HG03039 (cell line): Measurements from ENCODE around the gene KCNK5.

Experiments
- ATAC-seq: cut with Tn5 transposase; IDR thresholded peaks from one replicate; pipeline ENCODE4 v1.9.1; 2021; ENCODE audit warnings: mild to moderate bottlenecking, moderate library complexity; ENCODE audit not compliant: unreplicated experiment

Gene KCNK5

DNA sequence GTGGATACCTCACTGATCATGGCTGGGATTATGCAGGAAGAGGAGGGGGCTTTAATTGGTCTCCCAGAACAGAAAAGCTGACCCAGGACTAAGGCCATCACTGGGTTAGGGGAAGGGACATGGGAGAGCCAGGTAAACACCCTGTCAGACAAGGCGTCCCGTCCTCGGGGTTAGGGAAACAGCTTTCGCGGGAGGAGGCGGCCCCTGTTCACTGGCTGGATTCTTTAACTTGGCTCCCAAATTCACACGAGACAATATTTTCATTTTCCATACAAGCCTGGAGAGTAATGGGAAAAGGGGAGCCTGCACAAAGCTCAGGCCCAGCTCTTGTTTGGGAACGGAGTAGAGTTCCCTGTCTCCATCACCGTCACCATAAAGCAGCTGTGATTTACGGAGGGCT lies 29.3 kb downstream of the KCNK5 start:
- ATAC-seq, result no peak

DNA sequence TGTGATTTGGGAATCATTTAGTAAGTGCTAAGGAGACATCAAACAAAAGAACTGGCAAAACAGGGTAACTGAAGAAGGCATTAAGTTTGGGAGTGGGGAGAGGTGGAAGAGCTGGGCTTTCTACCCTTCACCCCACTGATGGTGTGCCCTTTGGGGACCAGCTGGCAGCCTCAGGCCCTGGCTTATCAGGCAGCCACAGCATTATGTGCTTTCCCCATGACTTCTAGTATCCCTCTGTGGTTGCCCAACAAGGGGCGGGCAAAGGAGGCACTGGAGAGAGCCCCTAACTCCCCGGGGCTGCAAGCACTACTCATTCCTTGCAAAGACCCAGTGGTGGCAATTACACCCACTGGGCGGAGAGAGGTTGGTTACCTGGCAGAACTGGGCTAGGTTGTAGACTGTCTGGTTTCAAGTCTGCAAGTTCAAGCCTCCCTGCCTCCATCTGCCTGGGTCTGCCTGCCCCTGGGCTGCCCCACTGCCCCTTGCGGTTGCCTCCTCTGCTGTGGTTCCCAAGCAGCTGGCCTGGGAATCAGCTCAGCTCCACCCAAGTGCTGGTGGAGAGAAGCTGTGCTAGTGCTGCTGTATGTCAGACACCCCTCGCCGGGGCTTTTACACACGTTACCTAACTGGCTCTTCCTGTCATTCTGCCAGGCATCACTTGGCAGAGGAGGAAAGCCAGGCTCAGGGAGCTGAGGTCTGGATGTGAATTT lies 29.9 kb downstream of the KCNK5 start:
- no peak for ATAC-seq

DNA sequence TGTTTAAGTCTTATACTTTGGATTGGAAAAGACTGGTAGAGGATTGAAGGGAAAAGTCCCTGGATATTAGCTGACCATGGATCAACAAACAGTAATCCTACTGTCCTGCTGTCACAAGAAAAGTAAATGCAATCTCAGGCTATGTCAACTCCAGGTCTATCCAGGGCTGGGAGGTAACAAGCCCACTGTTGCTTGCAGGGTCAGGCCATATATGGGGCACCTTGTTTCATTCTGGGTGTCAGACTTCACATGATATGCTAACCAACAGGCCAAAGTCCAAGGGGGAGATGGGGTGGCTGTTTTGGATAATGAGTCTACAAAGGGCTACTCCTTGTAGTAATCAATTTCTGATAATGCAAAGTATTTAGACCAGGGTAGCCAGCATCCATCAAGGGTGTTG lies 30.7 kb downstream of the KCNK5 start:
- ATAC-seq, result no peak

DNA sequence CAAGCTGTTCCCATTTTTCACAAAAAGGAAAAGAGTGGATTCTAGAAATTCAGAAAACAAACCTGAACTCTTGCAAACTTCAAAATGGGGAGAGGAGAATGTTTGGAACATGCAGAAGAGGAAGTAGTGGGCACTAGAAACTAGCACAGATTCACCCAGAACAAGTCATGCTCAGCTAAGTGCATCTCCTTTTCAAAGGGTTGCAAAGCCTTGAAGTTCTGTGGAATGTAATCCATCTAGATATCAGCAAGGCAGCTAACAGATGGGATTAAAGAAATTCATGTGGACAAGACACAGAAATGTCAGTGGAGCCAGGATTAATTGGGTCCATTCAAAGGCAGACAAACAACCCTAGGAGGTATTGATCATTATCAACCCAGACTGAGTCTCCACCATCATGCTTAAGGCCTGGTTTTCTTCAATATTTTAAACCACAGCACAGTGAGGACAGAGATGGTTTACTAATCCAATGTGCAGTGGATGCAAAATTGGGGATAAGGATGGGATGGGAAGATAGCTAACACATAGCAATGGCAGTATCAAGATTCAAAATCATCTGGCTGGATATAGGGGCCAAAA lies 31.3 kb downstream of the KCNK5 start:
- ATAC-seq, result no peak

DNA sequence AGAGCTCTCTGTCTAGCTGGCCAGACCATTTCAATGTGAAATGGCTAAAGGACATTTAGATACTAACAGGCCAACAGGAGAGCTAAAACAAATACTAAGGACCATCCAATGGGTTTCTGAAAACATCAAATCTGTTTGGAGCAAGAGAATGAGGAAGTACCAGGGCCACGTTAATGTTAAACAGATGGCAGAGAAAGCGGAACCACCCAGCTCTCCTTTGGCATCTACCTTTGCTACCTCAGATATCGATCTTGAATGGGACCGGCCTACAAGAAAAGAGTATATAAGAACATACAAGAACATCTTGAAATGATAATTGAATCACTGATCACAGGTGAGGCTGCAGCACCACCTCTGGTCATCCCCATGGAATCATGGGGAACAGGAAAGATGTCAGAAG lies 31.8 kb downstream of the KCNK5 start:
- no peak for ATAC-seq

DNA sequence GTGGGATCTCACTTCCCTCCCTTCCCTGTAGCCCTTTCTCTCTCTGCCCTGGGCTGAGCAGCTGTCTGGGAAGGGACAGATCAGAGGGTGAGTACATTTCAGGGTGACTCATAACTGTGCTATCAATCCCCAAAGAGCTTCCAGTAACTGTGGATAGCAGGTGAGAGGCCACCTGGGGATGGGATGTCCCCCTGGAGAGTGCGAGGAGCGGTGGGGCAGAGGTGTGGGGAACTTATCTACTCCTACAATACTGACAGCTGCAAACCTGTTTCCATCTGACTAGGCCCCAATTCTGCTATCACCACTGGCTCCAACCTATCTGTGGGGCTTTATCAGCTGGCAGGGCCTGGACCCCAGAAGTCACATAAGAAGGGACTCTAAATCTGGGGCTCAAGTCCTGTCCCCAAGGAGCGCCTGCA lies 32.6 kb downstream of the KCNK5 start:
- no peak for ATAC-seq

DNA sequence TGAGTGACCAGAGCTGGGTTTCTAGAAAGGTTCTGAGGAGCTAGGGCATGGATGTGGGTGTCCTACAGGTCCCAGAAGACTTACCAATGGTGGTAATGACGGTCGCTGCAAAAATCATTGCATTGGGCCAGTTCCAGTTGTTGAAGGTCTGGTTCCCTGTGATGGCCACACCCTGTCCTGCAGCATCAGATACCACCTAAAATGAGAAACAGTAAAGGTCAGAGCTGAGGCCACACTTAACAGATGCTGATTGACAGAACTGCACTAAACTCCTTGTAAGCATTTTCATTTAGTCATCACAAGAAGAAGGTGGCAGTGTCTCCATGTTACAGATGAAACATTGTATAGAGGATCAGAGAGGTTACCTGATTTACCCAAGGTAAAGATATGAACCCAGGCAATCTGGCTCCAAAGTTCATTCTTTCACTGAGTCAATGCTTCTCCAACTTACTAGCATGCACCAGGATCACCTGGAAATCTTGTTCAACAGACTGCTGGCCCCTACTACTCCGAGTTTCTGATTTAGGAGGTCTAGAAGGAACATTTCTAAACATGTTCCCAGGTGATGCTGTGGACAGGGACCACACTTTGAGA lies 33.4 kb downstream of the KCNK5 start:
- no peak for ATAC-seq

DNA sequence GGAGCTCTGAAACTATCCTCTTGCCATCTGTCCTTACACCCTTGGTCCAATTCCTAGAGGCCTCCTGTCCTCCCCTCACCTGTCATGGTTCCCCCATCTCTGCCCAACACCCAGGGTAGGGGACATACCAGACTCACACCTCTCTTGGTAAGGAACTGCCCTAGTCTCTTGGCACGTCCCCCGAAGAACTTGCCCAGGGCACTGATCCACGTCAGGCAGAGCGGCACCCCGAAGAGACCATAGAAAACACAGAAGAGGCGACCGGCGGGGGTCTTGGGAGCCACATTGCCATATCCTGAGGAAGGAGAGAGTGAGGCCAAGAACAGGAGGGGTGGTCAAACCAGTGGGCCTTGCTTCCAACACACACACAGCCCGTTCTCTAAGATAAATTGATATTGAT lies 34.8 kb downstream of the KCNK5 start:
- ATAC-seq, result no peak

DNA sequence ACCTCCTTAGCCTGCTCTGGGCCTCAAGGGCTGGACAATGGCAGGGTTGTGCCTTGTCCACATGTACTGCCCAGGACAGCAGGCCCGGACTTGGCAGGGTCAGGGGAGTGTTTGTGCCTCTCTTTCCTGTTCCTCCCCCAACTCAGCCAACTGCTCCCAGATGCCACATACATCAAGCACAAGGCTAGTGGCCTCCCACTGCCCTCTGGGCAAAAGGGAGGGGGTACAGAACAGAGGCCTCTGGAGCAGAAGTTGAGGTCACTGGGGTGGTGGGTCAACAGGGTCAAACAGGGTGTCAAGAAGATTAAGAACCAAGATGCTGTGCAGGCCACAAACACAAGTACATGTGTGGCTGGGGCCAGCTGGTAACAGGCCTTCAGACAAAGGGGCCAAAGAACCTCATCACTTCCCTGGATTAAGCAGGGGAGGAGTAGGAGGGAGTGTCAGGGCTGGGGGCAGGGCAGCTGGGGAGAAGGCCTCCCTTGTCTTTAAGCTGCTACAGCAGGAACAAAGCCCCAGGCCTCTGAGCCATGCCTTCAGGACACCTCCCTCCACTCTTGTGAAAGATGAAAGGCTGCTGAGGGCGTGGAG lies 36.0 kb downstream of the KCNK5 start:
- no peak for ATAC-seq

DNA sequence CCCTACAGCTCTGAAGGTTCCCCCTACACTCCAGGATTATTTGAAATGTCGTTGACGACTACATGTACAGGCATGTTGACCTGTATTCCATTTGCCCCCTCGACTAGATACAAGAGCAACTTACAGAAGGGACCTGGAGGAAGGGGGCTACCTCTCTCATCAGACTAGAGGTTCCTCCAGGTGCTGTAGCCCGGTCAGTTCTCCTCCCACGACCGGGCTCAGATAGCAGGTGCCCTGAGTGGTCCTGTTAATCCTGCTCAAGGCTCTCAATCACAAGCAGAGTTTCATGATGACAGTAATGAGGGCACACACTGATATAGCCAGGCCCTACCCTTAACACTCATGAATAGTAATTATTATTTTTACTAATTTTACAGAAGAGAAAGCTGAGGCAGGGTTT lies 36.5 kb downstream of the KCNK5 start:
- ATAC-seq, result no peak

DNA sequence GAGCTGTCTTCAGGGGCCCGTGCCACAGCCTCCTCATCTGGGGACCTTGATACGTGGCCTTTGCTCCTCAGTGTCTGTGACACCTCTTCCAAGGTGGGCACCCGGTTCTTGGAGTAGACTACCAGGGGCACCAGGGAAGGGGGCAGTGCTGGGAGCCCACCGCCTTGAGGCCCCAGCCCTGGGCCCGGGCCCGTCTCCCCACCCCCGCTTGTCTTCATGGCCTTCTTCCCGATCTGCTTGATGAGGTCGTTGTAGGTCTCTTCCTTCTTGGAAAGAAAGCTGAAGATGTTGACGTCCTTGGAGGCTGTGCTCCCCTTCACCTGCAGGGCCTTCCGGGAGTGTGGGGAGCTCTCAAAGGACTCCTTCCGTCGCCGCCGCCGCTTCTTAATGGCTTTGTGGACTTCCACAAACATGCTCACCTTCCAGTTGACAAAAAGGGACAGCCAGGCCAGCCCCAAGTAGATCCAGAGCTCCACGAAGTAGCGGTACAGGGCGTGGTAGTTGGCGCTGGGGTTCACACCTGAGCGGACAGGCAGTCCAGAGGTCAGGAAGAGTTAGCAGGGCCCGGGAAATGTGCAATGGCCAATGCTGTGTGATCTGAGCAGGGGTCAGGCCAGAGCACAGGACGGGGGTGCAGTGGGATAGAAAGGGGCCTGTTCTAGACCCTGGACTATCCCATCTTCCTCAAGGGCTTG lies 37.9 kb downstream of the KCNK5 start:
- ATAC-seq, result no peak

DNA sequence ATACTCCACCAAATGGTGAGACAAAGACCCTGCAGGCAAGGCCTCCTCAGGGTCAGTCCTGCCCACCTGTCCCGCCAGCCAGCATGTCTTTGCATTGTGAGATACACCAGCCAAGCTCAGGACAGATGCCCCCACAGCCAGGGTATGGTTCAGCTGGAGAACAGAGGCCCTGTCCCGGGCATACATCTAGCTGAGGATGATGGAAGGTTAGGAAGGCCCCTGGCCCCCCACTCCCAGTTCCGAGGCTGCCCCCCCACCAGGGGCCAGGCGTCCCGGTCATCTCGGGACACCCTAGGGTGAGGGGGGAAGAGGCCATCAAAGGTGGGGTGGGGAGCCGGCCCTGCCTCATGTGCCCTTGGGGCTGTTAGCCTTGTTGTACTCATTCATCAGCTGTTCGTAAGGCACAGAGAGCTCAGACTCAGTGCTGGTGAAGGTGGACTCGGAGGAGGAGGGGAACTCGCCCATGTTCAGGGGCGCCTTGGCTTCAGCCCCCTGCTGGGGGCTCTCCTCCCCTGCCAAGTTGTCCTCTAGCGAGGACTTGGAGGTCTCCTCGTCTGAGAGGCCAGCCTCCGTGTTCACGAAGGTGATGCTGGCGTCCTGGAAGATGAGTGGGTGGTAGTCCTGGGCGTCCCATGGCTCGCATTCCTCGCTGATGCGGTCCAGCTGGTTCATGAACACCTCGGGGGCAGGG lies 38.6 kb downstream of the KCNK5 start:
- ATAC-seq, result no peak

DNA sequence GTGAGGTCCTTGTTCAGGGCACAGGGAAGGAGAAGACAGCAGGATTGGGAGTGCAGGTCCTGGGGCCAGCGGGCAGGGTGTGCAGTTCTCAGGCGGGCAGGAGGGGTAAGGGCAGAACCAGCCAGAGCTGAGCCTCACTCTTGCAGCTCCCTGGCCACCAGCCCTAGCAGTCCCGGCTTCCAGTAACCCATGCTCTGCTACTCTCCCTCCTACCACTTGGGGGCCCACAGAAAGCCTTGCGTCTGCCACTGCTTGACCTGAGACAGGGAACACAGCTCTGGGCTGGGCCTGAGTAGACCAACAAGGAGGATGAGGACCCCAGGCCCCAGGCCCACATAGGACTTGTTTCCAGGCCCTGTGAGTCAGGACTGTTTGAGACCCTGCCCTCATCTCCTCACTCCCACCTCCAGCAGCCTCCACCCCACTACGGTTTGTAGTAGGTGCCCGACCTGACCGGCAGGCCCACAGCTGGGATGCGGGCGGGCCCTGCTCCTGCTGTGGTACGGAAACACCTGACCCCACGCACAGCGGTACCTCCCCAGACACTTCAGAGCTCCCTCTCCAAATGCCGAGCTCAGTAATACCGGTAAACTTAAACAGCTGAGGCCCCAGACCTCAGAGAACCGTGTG lies 39.2 kb downstream of the KCNK5 start:
- no peak for ATAC-seq

DNA sequence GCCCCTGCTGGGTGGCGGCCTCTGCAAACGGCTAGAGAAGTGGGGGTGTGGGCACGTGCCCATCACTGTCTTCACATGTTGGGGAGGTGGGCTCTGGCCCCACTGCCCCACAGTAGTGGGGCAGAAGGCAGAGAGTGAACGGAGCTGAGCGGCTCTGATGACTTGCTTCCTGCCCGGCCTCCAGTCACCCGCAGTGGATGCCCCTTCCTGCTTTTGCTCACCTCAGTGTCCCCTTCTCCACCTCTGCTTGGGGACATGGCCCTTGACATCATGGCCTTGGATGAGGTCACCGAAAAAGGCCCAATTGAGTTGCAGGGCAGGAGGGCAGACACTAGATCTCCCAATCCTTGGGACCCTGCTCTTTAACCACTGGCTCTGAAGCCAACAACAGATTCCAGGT lies 40.1 kb downstream of the KCNK5 start:
- no peak for ATAC-seq

DNA sequence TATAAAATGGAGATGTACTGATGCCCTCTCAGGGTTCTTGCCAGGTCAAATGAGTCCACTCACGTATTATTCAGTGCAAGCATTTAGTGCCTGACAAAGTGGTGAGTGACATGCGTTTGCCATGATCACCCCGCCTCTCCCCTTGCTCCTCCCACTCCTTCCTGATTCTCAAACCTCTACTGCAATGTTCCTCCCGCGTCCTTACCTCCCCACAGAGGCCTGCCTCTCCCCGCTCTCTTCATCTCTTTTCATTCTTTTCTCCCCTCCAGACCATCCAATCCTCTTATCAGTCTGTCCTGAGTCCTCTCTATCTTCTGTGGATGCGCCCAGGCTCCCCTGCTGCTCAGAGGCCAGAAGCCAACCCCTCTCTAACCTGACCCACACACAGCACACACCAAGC lies 40.7 kb downstream of the KCNK5 start:
- no peak for ATAC-seq

DNA sequence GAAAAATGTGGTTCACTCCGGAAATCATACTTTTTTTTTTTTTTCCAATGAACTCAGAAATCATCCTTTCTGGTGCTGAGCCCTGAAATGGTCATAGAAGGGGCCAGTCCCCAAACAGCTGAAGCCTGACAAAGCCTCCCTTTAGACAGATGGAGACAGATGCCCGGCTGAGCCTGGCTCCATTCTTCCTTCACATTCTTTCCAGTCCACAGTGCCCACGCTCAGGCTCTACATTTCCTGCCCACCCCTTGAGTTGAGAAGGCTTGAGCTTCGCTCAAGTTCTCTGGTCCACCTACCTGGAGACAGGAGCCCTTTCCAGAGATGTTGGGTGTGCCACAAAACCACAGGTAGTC lies 41.2 kb downstream of the KCNK5 start:
- no peak for ATAC-seq

DNA sequence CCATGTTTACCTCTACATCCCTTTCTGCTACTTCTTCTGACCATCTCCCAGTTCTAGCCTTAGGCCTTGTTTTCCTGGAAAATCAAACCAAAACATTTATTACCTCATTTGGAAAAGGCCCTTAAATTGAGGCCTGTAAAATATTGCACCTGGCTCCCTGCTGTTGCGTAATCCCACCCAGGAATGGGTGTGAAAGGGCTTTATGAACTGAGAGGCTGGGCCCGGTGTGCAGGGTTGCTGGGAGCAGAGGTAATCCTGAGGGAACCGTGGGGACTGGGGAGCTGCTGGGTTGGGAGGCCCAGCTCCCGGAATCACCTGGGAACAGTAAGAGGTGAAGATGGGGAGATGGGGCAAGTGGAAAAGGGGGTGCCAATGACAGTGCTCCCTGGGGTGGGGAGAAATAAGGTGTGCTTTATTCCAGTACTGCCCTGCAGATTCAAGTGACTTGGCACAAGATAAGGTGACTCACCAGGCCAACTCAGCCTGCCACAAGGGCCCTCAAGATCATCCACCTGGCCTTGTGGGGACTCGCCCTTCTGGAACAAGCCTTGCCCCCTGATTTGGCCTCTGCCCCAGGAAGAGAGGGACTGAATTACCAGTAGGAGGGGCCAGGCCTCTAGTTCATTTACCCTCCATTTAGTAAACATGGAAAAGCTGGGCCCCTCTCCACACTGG lies 44.2 kb downstream of the KCNK5 start:
- no peak for ATAC-seq

DNA sequence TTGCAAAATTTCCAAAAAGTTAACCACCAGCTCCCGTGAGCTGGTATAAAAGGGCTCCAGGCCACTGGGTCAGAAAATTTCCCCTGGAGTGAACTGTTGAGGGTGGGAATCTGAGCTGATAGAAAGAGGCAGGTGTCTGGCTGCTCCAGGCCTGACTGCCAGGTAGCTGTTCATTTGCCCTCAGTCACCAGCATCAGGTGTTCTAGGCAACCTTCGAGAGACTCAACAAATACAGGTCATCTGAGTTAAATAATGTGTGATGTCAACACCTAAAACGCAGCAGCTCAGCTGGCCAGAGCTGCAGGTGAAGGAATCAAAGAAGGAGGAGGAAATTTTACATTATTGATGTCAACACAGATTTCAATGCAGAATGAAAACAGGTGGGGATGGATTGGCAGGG lies 46.7 kb downstream of the KCNK5 start:
- ATAC-seq, result no peak

DNA sequence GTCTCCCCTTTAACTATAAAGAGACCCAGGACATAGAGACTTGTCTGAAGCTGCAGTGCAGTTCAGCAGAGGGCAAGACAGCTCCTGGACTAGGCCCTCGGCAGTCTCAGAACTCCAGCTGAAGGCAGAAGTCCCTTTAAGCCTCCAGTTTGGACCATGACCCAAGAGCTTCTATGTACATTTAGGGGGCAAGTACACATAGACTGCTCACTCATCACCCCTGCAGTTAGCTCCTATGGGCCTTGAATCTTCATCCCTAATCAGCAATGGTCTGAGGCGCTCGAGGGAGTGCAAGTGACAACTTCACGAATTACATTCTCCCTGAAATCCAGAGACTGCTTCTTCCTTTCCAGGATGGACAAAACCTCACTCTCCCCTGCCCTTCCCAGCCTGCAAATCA lies 47.4 kb downstream of the KCNK5 start:
- no peak for ATAC-seq

DNA sequence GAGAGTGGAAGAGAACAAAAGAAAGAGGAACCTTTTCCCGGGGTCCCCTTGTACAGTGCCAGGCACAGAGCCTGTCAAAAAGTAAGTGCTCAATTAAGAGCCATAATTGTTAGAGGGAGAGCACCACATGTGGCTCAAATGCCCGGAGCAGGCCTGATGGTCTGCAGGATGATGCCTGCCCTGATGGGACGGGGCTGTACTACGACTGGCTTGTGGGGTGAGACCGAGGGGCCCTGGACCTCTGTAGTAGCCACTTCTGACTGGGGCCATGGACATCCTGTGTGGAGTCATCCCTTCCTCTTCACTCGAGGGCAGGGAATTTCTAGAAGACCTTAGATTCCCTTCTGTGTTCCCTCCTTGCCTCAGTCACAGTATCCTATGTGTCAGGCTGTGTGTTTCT lies 47.9 kb downstream of the KCNK5 start:
- ATAC-seq, result no peak
